Neural cell (in vitro differentiated cells): ENCODE measurements around the gene FAM163A.

Experiments
- EZH2 ChIP-seq: fragments of 200-600, 300-800 bp; shearing (Covaris generic), sonication (generic); IDR thresholded peaks from 2 replicates; pipeline ENCODE4 v1.6.1; 2014; ENCODE audit warnings: antibody characterized with exemption, low read length, borderline replicate concordance, mild to moderate bottlenecking; ENCODE audit not compliant: insufficient read depth, poor library complexity, severe bottlenecking
- TAF1 ChIP-seq: IDR thresholded peaks from 2 replicates; pipeline ENCODE4 v1.6.1; 2012; ENCODE audit warnings: low read depth
- TF ChIP-seq, protein P1 (sequence below): fragments of 450-650 bp; IDR thresholded peaks from 2 replicates; pipeline ENCODE4 v1.5.1; 2014; ENCODE audit warnings: antibody characterized with exemption, mild to moderate bottlenecking, moderate library complexity; ENCODE audit not compliant: poor library complexity, severe bottlenecking

DNA sequence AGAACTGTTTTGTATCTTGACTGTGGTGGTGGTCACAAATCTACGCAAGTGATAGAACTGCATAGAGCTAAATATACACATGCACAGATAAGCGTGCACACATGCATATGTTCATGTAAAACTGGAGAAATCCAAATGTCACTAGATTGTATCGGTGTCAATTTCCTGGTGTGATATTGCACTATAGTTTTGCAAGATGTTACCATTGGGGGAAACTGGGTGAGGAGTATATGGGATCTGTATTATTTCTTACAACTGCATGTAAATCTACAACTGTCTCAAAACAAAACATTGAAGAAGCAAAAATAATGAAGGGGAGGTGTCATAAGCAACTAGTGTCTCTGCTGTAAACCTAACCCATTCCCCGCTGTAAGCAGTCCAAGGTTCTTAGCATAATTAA lies 30.2 kb downstream of the FAM163A start:
- TF ChIP-seq, protein P1, sequence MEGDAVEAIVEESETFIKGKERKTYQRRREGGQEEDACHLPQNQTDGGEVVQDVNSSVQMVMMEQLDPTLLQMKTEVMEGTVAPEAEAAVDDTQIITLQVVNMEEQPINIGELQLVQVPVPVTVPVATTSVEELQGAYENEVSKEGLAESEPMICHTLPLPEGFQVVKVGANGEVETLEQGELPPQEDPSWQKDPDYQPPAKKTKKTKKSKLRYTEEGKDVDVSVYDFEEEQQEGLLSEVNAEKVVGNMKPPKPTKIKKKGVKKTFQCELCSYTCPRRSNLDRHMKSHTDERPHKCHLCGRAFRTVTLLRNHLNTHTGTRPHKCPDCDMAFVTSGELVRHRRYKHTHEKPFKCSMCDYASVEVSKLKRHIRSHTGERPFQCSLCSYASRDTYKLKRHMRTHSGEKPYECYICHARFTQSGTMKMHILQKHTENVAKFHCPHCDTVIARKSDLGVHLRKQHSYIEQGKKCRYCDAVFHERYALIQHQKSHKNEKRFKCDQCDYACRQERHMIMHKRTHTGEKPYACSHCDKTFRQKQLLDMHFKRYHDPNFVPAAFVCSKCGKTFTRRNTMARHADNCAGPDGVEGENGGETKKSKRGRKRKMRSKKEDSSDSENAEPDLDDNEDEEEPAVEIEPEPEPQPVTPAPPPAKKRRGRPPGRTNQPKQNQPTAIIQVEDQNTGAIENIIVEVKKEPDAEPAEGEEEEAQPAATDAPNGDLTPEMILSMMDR, result no peak
- TF ChIP-seq TAF1 (no peak), EZH2 (no peak)
